OCI-LY7 (cell line): Measurements from ENCODE around the gene SEC23IP. TPM values are rescaled to one million over a fixed set of nuclear protein-coding genes. Genes with fewer than 3 reads are reported as not detected.
"Not testable (repeated sequence)": the region's sequence is repeated elsewhere in the genome, so short reads cannot be mapped to it uniquely, and the experiment has no call there.

Experiments used
- BruUV-seq: library from RNA; stranded (reverse); fragments of 400-500 nt; replicated peaks from 2 replicates; lab custom pipeline; 2021; lab: Mats Ljungman, UMichigan
- CTCF ChIA-PET: fragments of 300-600 bp; sonication (Branson Sonifier 250); formaldehyde crosslinking; loops from one replicate; lab custom pipeline; 2022; ENCODE audit warnings: antibody characterized with exemption; ENCODE audit not compliant: unreplicated experiment; lab: Charles Lee
- POLR2A ChIA-PET: fragments of 300-600 bp; sonication (Branson Sonifier 250); formaldehyde crosslinking; loops from one replicate; lab custom pipeline; 2022; ENCODE audit warnings: antibody characterized with exemption; lab: Charles Lee
- DNase-seq: peaks from one replicate; pipeline ENCODE4 v3.0.0-alpha.2; 2015; ENCODE audit warnings: low spot score
- H2AFZ ChIP-seq: fragments of 200-600 bp; sonication (generic), shearing (Covaris generic); 2 replicates; pipeline ENCODE4 v1.6.1; 2014; ENCODE audit warnings: mild to moderate bottlenecking, antibody characterized with exemption, low read length, moderate library complexity
- H3K27ac ChIP-seq: fragments of 200-600 bp; sonication (generic); 2 replicates; pipeline ENCODE4 v1.5.1; 2014; ENCODE audit warnings: mixed run types, low read depth, mild to moderate bottlenecking, moderate library complexity, low read length, inconsistent platforms; ENCODE audit not compliant: poor library complexity, severe bottlenecking
- H3K36me3 ChIP-seq: fragments of 200-600 bp; sonication (generic); 2 replicates; pipeline ENCODE4 v1.6.1; 2014; ENCODE audit warnings: mild to moderate bottlenecking, antibody characterized with exemption, low read length, moderate library complexity, mixed read lengths; ENCODE audit not compliant: insufficient read depth
- H3K4me1 ChIP-seq: fragments of 200-600 bp; sonication (generic); 2 replicates; pipeline ENCODE4 v1.5.1; 2014; ENCODE audit warnings: mild to moderate bottlenecking, low read length; ENCODE audit not compliant: insufficient read depth, poor library complexity, severe bottlenecking
- H3K4me2 ChIP-seq: fragments of 200-600 bp; sonication (generic); 2 replicates; pipeline ENCODE4 v1.6.1; 2014; ENCODE audit warnings: mild to moderate bottlenecking, low read length
- H3K4me3 ChIP-seq: fragments of 200-600 bp; sonication (generic); 2 replicates; pipeline ENCODE4 v1.5.1; 2014; ENCODE audit warnings: mild to moderate bottlenecking, low read depth, low read length; ENCODE audit not compliant: poor library complexity, severe bottlenecking
- H3K79me2 ChIP-seq: fragments of 200-600 bp; sonication (generic); 2 replicates; pipeline ENCODE4 v1.6.1; 2016; ENCODE audit warnings: low read depth, mild to moderate bottlenecking, low read length, moderate library complexity, mixed read lengths; ENCODE audit not compliant: insufficient read depth
- H3K9me2 ChIP-seq: fragments of 200-600 bp; sonication (generic); 2 replicates; pipeline ENCODE4 v1.6.1; 2016; ENCODE audit warnings: mild to moderate bottlenecking, low read length, mixed read lengths; ENCODE audit not compliant: insufficient read depth
- H3K9me3 ChIP-seq: fragments of 200-600 bp; sonication (generic); 2 replicates; pipeline ENCODE4 v1.6.1; 2014; ENCODE audit warnings: mild to moderate bottlenecking, mixed run types, low read length, mixed read lengths
- H4K20me1 ChIP-seq: fragments of 200-600 bp; sonication (generic); 2 replicates; pipeline ENCODE4 v1.6.1; 2014; ENCODE audit warnings: mild to moderate bottlenecking, antibody characterized with exemption, low read length, moderate library complexity, mixed read lengths; ENCODE audit not compliant: insufficient read depth
- EZH2phosphoT487 ChIP-seq: fragments of 200-600 bp; sonication (generic); IDR thresholded peaks from 2 replicates; pipeline ENCODE4 v1.6.1; 2018; ENCODE audit warnings: low read depth, borderline replicate concordance, mild to moderate bottlenecking, mixed run types, antibody characterized with exemption, low read length, moderate library complexity, mixed read lengths
- intact Hi-C: fragments of 100-400 bp; cut with micrococcal nuclease; formaldehyde crosslinking; loops from one replicate; pipeline ENCODE4 v1.10.0; 2022; ENCODE audit not compliant: unreplicated experiment
- total RNA-seq, 2 experiments: library from RNA; depleted of rRNA in 1 of 2; stranded (reverse); fragments of >200 nt in 1 of 2; shearing (Covaris generic) in 1 of 2; gene quantifications; 2 replicates each; pipeline ENCODE4 v1.2.3, GENCODE V29; 2014 to 2022
- TF ChIP-seq, protein P1 (sequence below): fragments of 200-600 bp; sonication (generic); conservative IDR thresholded peaks from 2 replicates; pipeline ENCODE4 v1.5.1; 2014; ENCODE audit warnings: mild to moderate bottlenecking, antibody characterized with exemption, low read length, moderate library complexity, mixed read lengths

Gene SEC23IP
- total RNA-seq, 2 experiments from 2014 or later: 19.9 to 61.3 TPM

DNA sequence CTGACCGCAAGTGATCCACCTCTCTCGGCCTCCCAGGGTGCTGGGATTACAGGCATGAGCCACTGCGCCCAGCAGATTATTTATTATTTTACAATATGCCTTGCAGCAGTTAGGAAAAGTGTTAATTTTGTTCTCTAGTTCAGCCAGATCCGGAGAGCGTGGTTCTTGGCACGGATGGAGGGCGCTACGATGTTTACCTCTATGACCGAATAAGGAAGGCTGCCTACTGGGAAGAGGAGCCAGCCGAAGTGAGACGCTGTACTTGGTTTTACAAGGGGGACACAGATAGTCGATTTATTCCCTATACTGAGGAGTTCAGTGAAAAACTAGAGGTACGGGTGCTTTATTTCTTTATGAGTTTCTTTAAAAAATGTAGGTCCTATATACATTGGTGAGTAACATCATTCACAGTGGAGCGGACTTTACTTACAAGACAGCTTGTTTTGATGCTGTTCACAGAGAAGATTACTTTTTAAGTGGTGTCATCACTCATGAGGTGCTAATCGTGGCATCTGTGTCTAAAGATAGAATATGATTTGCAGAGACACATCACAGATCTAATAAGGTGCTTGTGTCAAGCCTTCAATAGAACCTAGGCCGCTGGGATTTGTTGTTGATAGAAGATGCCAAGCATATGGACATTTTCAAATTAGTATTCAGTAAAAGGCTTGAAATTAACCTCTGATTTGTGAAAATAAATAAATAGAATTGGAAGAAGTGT, 11.6 kb downstream of the SEC23IP start:
- CTCF ChIA-PET: no interaction called here
- intact Hi-C loops: no loop called here
- peaks cover 86% of the 10 kb centered on the region for H3K36me3 ChIP-seq

DNA sequence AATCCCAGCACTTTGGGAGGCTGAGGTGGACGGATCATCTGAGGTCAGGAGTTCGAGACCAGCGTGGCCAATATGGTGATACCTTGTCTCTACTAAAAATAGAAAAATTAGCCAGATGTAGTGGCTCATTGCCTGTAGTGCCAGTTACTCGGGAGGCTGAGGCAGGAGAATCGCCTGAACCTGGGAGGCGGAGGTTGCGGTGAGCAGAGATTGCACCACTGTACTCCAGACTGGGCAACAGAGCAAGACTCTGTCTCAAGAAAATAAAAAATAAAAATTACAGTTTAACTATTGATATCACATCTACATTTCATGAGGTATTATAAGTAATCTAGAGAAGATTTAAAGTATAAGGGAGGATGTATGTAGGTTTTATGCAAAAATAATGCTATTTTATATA, 15.2 kb downstream of the SEC23IP start:
- H4K20me1 ChIP-seq, H3K9me3 ChIP-seq, H3K27ac ChIP-seq, CTCF ChIA-PET, H3K4me2 ChIP-seq, H3K79me2 ChIP-seq, BruUV-seq, H3K9me2 ChIP-seq, intact Hi-C loops, POLR2A ChIA-PET, DNase-seq, H3K4me1 ChIP-seq, H3K4me3 ChIP-seq, H2AFZ ChIP-seq: not testable (repeated sequence)
- peaks cover 96% of the 10 kb centered on the region for H3K36me3 ChIP-seq

More for the DNA sequence above, 11.6 kb downstream of the SEC23IP start:
- Histone ChIP-seq H3K79me2 (peaks cover 30% of the 10 kb centered on the region), H3K27ac (no peak overlapping the region), H3K4me1 (no peaks in the 10 kb centered on the region), H3K4me2 (no peak overlapping the region), H2AFZ (no peak overlapping the region), H3K9me2 (no peaks in the 10 kb centered on the region), H3K9me3 (no peaks in the 10 kb centered on the region), H3K4me3 (no peak overlapping the region), H4K20me1 (no peaks in the 10 kb centered on the region)
- DNase-seq: no peak
- BruUV-seq: no TSS peak
- POLR2A ChIA-PET: no interaction called here
- TF ChIP-seq, protein P1, sequence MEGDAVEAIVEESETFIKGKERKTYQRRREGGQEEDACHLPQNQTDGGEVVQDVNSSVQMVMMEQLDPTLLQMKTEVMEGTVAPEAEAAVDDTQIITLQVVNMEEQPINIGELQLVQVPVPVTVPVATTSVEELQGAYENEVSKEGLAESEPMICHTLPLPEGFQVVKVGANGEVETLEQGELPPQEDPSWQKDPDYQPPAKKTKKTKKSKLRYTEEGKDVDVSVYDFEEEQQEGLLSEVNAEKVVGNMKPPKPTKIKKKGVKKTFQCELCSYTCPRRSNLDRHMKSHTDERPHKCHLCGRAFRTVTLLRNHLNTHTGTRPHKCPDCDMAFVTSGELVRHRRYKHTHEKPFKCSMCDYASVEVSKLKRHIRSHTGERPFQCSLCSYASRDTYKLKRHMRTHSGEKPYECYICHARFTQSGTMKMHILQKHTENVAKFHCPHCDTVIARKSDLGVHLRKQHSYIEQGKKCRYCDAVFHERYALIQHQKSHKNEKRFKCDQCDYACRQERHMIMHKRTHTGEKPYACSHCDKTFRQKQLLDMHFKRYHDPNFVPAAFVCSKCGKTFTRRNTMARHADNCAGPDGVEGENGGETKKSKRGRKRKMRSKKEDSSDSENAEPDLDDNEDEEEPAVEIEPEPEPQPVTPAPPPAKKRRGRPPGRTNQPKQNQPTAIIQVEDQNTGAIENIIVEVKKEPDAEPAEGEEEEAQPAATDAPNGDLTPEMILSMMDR: no peak
- no peak for TF ChIP-seq EZH2phosphoT487

DNA sequence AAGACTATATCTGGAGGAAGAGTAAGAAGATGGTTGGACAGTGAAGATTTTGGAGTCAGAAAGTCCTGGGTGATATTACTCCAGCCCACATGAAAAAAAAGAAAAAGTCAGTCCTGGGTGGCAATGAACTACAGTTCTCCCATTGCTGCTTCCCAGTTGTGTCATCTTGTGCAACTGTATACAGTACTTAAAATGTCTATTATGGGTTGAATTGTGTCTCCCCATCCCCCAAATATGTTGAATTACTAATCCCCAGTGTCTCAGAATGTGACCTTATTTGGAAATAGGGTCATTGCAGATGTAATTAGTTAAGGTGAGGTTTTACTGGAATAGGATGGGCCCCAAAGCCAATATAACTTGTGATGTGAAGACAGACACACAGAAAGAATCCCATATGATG, 15.6 kb downstream of the SEC23IP start:
- Histone ChIP-seq H3K79me2 (0 out of 2 replicates have a peak, but pooled peaks cover 3% of the 10 kb centered on the region), H3K27ac (no peak overlapping the region), H3K4me2 (no peak overlapping the region), H3K4me1 (no peaks in the 10 kb centered on the region), H4K20me1 (no peaks in the 10 kb centered on the region), H2AFZ (no peak overlapping the region), H3K9me3 (no peaks in the 10 kb centered on the region), H3K36me3 (peaks cover 96% of the 10 kb centered on the region), H3K4me3 (no peak overlapping the region), H3K9me2 (no peaks in the 10 kb centered on the region)
- TF ChIP-seq EZH2phosphoT487: no peak
- TF ChIP-seq, protein P1: no peak
- BruUV-seq: no TSS peak
- ChIA-PET POLR2A (no interaction called here), CTCF (no interaction called here)
- intact Hi-C loops: no loop called here
- no peak for DNase-seq
